Activated CD8-positive, alpha-beta memory T cell treated with anti-CD3 and anti-CD28 coated beads, Interleukin-2, amount 50 U/mL, for 24 hours (primary cell): ENCODE results near the gene INHBA.

Source experiments
- DNase-seq: peaks from one replicate; pipeline ENCODE4 v3.0.0-alpha.2; 2020; ENCODE audit errors: extremely low read depth

The INHBA gene

GRCh38 chr7:41702635-41703371, at the start of gene INHBA:
TSS of gene INHBA (minus strand) at chr7:41703090. CDS start at chr7:41700374, 2,716 bp downstream.
- DNase-seq, result no peak

- no peak for DNase-seq
Measured at GRCh38 chr7:41752615-41753014, 49.7 kb upstream of the INHBA start.

- DNase-seq, result no peak
Measured at GRCh38 chr7:41750661-41751540, 48.0 kb upstream of the INHBA start.

- DNase-seq, result no peak
Measured at GRCh38 chr7:41747961-41748360, 45.1 kb upstream of the INHBA start.

- no peak for DNase-seq
Measured at GRCh38 chr7:41745451-41745850, 42.6 kb upstream of the INHBA start.

DNA sequence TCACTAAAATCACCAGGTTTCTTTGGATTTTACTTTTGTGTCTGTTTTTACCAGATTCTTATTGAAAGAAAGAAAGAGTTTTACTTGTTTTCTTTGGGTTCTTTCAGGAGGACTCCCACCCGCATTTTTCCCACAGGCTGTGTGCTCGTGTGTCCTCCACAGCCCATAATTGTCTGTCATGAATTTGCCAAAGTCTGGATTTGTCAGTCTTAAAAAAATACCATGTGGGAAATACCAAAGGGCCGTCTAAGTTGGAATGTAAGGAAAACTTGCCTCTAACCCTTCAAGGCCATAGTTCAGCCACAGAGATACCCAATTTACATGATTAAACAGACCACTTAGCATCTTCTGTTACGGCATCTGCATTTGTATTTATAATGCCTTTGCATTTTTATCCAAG, 41.3 kb upstream of the INHBA start:
- no peak for DNase-seq

DNA sequence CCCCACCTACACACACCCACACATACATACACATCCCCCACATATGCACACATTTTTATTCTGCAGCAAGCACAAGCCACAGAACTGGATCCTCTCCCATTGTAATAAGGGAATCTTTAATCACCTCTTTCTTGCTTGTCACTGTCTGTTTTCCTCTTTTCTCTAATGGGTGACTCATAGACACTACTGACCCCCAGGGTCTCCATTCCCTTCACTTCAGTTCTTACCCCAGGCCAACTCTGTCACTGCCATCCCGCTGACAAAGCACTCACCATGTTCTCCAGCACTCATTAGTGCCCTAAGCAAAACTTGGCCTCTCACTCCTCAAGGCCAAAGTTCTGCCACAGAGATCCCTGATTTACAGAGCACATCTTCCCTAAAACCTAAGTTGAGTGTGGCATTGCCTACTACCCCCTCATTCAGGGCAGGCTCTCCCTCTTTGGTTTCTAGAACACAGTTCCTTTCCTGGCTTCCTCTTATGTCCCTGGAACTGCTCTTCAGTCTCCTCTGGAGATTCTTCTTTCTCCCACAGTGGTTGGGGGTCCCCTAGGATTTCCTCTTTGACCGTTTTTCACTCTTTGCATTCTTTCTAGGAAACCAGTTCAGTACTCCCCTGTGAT, 39.6 kb upstream of the INHBA start:
- DNase-seq, result no peak

DNA sequence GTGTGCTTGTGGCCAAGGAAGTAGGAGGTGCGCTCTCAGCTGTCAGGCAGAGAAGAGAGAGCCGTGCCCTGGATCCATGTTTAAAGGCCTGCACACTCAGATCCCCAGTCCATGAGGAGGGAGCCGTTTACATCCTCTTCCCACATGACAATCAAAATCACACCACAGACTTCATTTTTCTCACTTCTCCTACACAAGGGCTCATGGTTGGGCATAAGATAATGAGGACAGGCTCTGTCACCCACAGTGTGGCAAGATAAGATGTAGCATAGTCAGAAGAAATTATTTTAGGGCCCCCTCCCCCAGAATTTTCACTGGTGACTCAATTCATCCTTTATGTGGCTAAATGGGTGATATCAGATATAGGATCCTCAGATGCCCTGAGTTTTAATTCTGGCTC, 35.9 kb upstream of the INHBA start:
- DNase-seq, result no peak

DNA sequence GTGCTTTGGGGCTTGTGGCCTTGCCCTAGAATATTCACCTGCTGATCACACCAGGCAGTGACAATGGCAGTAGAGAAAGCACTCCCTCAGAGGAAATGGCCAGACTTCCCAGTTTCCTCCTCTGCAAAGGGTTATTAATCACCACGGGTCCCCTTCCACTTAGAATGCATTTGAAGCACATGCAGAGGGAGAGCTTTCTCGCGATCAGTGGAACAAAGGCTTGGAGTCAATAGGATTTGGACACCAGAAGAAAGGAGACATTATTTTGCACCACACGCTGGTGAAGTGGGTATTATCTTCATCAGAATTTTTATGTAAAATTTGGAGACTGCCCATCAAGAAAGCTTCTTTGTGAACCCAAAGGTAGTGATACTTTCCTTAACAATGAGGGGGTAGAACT, 35.4 kb upstream of the INHBA start:
- DNase-seq, result no peak

DNA sequence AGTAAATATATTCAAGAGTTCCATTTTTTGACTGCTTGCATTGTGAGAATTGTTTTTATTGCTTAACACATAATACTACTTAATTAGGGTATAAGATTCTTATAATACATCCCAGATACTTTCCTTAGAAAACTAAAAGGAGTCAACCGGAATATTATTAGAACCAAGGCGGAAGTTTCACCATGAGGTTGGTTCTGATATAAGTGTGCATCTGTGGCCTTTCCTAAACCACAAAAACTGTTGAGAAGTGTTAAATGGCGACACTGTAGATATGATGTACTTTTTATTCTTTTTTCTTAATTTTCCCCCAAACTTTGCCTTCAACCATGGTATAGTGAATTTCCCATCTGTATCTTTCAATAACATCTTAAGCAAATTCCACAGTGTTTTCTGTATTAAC, 32.3 kb upstream of the INHBA start:
- no peak for DNase-seq

DNA sequence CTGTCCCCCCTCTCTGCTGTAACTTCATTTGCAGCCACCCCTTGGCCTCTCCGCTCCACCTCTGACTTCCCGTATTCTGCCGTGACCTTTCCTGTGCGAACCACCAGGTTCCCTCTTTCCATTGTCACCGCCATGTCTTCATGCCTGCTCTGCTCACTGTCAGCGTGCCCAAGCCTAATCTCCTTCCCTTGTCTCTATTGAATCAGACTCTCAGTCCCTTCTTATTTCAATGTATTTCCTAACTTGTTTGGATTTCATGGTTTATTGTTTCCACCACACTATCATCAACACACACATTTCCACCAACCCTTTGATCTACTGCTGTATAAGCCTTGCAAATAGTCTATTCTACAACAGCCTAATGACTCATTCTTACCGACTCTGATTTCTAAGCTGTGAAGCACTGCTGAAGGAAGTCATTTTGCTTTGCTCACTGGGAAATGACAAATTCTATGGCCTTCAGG, 30.0 kb upstream of the INHBA start:
- no peak for DNase-seq

GRCh38 chr7:41732436-41732785, 29.5 kb upstream of the INHBA start:
- no peak for DNase-seq

- no peak for DNase-seq
Measured at GRCh38 chr7:41731493-41732435, 28.9 kb upstream of the INHBA start.

DNA sequence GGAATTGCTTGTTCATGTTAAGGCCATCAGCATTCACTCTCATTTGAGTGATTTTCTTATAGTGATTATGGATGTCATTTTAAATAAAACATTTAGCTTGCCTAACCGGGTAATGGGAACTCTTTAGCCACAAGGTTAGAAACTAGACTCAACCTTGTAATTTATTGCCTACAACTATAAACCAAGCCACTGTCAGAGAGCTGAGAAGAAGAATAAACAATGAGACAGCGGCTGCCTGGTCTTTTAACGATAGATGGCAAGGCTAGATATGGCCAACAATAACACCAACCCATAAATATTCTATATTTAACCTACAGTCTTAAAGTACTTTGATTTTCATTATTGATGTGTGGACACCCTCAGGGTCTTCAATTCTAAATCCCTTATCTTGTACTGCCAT, 27.8 kb upstream of the INHBA start:
- no peak for DNase-seq

DNA sequence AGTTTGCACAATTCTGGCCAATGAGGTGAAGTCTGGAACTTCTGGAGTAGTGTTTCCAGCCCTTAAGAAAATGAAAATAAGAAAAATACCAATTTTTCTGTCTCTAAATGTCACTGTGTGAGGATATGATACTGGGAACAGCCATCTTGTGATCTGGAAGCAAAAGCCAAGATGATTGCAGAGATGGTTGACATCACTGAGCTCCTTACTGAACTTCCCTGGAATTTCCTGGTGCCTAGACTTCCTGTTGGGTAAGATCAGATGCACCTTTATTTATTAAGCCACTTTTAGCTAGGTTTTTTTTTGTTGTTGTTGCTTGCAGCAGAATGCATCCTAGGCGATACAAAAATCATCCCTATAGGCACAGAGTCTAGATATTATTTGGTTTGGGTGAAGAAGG, 27.3 kb upstream of the INHBA start:
- no peak for DNase-seq

GRCh38 chr7:41729059-41729458, 26.2 kb upstream of the INHBA start:
- no peak for DNase-seq

GRCh38 chr7:41725013-41725412, 22.1 kb upstream of the INHBA start:
- no peak for DNase-seq

DNA sequence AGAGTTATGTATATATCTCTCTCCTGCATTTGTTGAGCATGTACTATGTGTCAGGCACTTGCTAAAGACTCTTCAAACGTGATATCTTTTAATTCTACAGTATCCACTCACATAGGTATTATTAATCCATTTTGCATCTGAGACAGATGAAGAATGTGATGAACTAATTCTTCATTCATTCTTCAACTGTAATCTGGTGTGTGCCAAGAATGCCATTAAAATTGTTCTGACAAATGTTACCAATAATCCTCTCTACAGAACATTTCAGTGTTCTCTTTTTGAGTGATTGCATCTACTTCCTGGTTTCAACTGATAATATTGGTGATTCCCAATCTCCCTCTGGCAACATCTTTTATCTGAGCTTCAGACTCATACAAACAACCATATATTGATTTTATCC, 18.0 kb upstream of the INHBA start:
- DNase-seq, result no peak

- no peak for DNase-seq
Measured at GRCh38 chr7:41720046-41720445, 17.2 kb upstream of the INHBA start.

GRCh38 chr7:41716691-41717090, 13.8 kb upstream of the INHBA start:
- no peak for DNase-seq

GRCh38 chr7:41715000-41715399, 12.1 kb upstream of the INHBA start:
- no peak for DNase-seq
